ENCODE results near the gene CNN3.

CNN3 gene

DNA sequence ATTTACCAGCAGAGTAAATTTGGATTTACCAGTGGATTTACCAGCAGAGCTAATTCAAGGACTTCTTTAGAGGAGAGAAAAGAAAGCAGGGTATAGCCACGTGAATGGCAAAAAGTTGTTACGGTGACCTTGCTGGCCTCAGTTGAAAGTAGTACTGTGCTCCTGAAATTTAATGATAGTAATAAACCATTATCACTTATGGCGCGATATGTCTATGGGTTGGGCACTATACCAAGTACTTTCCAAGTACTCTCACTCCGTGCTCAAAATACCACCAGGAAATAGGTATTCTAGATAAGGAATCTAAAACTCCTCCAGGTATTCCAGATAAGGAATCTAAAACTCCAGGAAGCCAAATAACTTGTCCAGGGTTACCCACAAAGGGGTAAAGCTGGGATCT is 70.9 kb downstream of the CNN3 start:
- no peak for DNase-seq (ENCODE audit: low read depth)

- no peak for DNase-seq (ENCODE audit: low read depth)
Observed at GRCh38 chr1:94855307-94855700, 71.6 kb downstream of the CNN3 start.

- peak; percentile 30 for DNase-seq (ENCODE audit: low read depth)
Observed at GRCh38 chr1:94854458-94855306, 72.2 kb downstream of the CNN3 start.

DNA sequence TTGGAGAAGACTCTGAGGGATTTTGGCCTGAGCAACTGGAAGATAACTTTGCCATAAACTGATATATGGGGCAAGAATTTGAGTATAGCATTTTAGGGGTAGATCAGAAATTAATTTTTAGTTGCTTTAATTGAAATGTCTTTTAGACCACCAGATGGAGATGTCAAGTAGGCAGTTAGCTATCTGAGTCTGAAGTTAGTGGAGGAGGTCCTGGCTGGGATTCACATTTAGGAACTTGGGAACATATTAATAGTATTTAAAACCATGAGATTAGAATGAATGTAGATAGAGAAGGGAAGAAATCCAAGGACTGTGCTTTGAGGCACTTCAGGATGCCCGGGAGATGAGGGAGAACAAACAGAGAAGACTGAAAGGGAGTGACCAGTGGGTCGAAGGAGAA is 74.1 kb downstream of the CNN3 start:
- DNase-seq (ENCODE audit: low read depth): no peak

- no peak for DNase-seq (ENCODE audit: low read depth)
Observed at GRCh38 chr1:94851571-94851970, 75.3 kb downstream of the CNN3 start.
